ENCODE results near the gene CLDN9. TPM values are rescaled to one million over a fixed set of nuclear protein-coding genes. Genes with fewer than 3 reads are reported as not detected.

The CLDN9 gene
- total RNA-seq, 1 experiment from 2014 or later = not detected

- Histone ChIP-seq H3K36me3 (ENCODE audit: insufficient read depth, low read length, poor library complexity, severe bottlenecking) (peaks cover 21% of the 10 kb centered on the region), H3K4me1 (ENCODE audit: insufficient read depth, low read length, poor library complexity, severe bottlenecking) (peaks cover 28% of the 10 kb centered on the region), H3K27ac (ENCODE audit: low read depth, low read length, poor library complexity, severe bottlenecking) (peak within 1 kb of the TSS; percentile 84), H3K4me3 (ENCODE audit: low read depth, low read length, poor library complexity, severe bottlenecking) (peak within 1 kb of the TSS; percentile 86), H3K27me3 (replicated peaks; ENCODE audit: insufficient read depth, low read depth, low read length, poor library complexity) (no peaks in the 10 kb centered on the region), H3K9me3 (ENCODE audit: low read depth, low read length, poor library complexity, severe bottlenecking) (no peaks in the 10 kb centered on the region)
- TF ChIP-seq CTCF (conservative IDR thresholded peaks at IDR 0.05; ENCODE audit: low read depth, low read length) (no peak), EZH2 (IDR thresholded peaks at IDR 0.05; ENCODE audit: borderline replicate concordance, low read depth, low read length, poor library complexity, severe bottlenecking) (no peak)
- CTCF ChIA-PET = interaction anchor here (1.1 to 1.3 kb wide), 2 partner anchors 36 to 130 kb away, joined by 3 read pairs; no protein-coding TSS in a partner anchor
- no TSS peak for BruUV-seq (replicated peaks)
- POLR2A ChIA-PET (ENCODE audit: low non-redundant PET) = no interaction called here
- DNase-seq (ENCODE audit: low spot score) = peak; percentile 93
- intact Hi-C loops (cut with micrococcal nuclease; ENCODE audit: unreplicated experiment) = loop anchor here (1.0 kb wide), 1 partner anchor 35 kb away; no protein-coding TSS in a partner anchor
Observed at GRCh38 chr16:2968738-2969544, 43.8 kb upstream of the CLDN9 start, which contains the start of gene PAQR4. Gene PAQR4 (plus strand): TSS chr16:2969348. CDS start chr16:2969675, 327 bp downstream.

DNA sequence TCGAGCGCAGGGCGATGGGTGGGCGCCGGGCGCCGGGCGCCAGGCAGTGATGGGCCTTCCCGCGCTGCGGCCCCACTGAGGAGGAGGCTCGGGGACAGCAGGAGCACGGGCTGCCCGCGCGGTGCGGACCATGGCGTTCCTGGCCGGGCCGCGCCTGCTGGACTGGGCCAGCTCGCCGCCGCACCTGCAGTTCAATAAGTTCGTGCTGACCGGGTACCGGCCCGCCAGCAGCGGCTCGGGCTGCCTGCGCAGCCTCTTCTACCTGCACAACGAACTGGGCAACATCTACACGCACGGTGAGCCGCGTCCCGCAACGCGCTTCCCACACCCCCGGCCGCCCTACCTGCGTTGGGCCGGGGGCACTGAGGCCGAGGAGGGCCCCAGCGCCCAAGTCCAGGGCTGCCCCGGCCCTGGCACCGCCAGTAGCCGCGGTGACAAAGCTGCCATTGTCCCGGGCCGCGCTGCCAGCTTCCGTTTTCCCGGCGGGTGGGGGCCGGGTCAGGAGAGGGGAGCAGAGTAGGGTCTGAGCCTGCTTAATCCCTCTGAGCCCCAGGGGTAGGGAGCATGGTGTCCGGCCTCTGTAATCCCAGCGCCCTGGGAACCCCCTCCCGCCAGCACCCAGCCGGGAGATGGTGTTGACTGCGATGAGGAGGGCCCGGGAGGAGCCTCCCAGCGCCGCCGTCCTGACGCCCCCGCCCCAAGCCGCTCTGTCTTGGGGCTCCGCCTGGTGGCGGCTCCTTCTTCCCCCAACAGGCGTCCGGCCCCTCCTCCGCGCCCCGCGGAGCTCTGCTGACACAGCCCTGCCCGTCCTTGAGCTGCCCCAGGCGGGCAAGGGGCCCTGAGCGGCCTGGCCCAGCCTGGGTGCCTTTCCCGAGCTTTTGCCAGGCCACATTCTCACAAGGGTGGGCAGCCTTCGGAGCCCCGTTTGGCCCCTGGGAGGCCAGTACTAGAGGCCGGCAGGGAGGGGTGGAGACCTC is 42.9 kb upstream of the CLDN9 start:
- ChIA-PET CTCF (interaction anchor here (0.6 to 1.3 kb wide), 3 partner anchors 37 to 336 kb away, joined by 3 read pairs; partner anchors contain the start of genes TIGD7 and ZNF75A), POLR2A (ENCODE audit: low non-redundant PET) (no interaction called here)
- Histone ChIP-seq H3K4me3 (ENCODE audit: low read depth, low read length, poor library complexity, severe bottlenecking) (peak overlapping the region; percentile 86), H3K36me3 (ENCODE audit: insufficient read depth, low read length, poor library complexity, severe bottlenecking) (peaks cover 29% of the 10 kb centered on the region), H3K27me3 (replicated peaks; ENCODE audit: insufficient read depth, low read depth, low read length, poor library complexity) (no peaks in the 10 kb centered on the region), H3K27ac (ENCODE audit: low read depth, low read length, poor library complexity, severe bottlenecking) (peak overlapping the region; percentile 84), H3K4me1 (ENCODE audit: insufficient read depth, low read length, poor library complexity, severe bottlenecking) (peaks cover 19% of the 10 kb centered on the region), H3K9me3 (ENCODE audit: low read depth, low read length, poor library complexity, severe bottlenecking) (no peaks in the 10 kb centered on the region)
- intact Hi-C loops (cut with micrococcal nuclease; ENCODE audit: unreplicated experiment) = loop anchor here (1.0 kb wide), 1 partner anchor 34 kb away; no protein-coding TSS in a partner anchor
- TF ChIP-seq CTCF (conservative IDR thresholded peaks at IDR 0.05; ENCODE audit: low read depth, low read length) (peak; percentile 64), EZH2 (IDR thresholded peaks at IDR 0.05; ENCODE audit: borderline replicate concordance, low read depth, low read length, poor library complexity, severe bottlenecking) (no peak)
- DNase-seq (ENCODE audit: low spot score) = peak; percentile 87
- BruUV-seq (replicated peaks) = no TSS peak

DNA sequence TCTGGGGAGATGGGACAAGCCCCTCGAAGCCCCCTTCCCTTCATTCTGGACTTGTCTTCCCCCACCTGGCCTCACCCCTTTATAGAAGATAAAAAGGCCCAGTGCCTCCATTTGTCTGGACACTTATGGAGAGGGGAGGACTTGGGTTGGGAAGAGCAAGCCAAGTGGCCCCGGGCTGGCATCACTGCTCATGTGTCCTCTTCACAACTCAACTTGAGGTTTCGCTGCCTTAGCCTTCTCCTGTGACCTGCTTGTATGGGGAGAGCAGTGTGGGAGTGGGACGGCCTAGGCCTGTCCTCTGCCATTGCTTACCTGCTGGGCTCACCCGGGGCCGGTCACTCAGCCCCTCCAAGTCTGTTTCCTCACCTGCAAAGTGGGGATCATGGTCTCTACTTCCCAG is 42.2 kb upstream of the CLDN9 start:
- Histone ChIP-seq H3K4me1 (ENCODE audit: insufficient read depth, low read length, poor library complexity, severe bottlenecking) (peaks cover 19% of the 10 kb centered on the region), H3K27ac (ENCODE audit: low read depth, low read length, poor library complexity, severe bottlenecking) (peak overlapping the region; percentile 84), H3K27me3 (replicated peaks; ENCODE audit: insufficient read depth, low read depth, low read length, poor library complexity) (no peaks in the 10 kb centered on the region), H3K36me3 (ENCODE audit: insufficient read depth, low read length, poor library complexity, severe bottlenecking) (peaks cover 35% of the 10 kb centered on the region), H3K9me3 (ENCODE audit: low read depth, low read length, poor library complexity, severe bottlenecking) (no peaks in the 10 kb centered on the region), H3K4me3 (ENCODE audit: low read depth, low read length, poor library complexity, severe bottlenecking) (peak overlapping the region; percentile 86)
- no TSS peak for BruUV-seq (replicated peaks)
- ChIA-PET CTCF (interaction anchor here (1.1 to 1.3 kb wide), 2 partner anchors 38 to 131 kb away, joined by 3 read pairs; no protein-coding TSS in a partner anchor), POLR2A (ENCODE audit: low non-redundant PET) (no interaction called here)
- intact Hi-C loops (cut with micrococcal nuclease; ENCODE audit: unreplicated experiment) = no loop called here
- DNase-seq (ENCODE audit: low spot score) = no peak
- no peak for TF ChIP-seq CTCF (conservative IDR thresholded peaks at IDR 0.05; ENCODE audit: low read depth, low read length)
- TF ChIP-seq EZH2 (IDR thresholded peaks at IDR 0.05; ENCODE audit: borderline replicate concordance, low read depth, low read length, poor library complexity, severe bottlenecking) = no peak

Measured in A673 (cell line).